Measurements from ENCODE around the gene CLIP4. TPM values are rescaled to one million over a fixed set of nuclear protein-coding genes. Genes with fewer than 3 reads are reported as not detected.

CLIP4 gene
- total RNA-seq, 1 donor from 2014 or later: 61.1 TPM

GRCh38 chr2:29113027-29113686, 2.1 kb upstream of the CLIP4 start:
- intact Hi-C loops (cut with DNase I): no loop called here
- H3K4me1 ChIP-seq: peaks cover 13% of the 10 kb centered on the region
- TF ChIP-seq, protein P1, sequence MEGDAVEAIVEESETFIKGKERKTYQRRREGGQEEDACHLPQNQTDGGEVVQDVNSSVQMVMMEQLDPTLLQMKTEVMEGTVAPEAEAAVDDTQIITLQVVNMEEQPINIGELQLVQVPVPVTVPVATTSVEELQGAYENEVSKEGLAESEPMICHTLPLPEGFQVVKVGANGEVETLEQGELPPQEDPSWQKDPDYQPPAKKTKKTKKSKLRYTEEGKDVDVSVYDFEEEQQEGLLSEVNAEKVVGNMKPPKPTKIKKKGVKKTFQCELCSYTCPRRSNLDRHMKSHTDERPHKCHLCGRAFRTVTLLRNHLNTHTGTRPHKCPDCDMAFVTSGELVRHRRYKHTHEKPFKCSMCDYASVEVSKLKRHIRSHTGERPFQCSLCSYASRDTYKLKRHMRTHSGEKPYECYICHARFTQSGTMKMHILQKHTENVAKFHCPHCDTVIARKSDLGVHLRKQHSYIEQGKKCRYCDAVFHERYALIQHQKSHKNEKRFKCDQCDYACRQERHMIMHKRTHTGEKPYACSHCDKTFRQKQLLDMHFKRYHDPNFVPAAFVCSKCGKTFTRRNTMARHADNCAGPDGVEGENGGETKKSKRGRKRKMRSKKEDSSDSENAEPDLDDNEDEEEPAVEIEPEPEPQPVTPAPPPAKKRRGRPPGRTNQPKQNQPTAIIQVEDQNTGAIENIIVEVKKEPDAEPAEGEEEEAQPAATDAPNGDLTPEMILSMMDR (IDR thresholded peaks at IDR 0.05): no peak
- peak overlapping the region; percentile 47 for H3K27ac ChIP-seq
- H3K36me3 ChIP-seq: no peaks in the 10 kb centered on the region
- no peak for DNase-seq
- H3K9me3 ChIP-seq: no peaks in the 10 kb centered on the region
- H3K4me3 ChIP-seq: no peak overlapping the region
- H3K27me3 ChIP-seq: no peaks in the 10 kb centered on the region
- ATAC-seq: no peak

- Histone ChIP-seq H3K27ac (peak overlapping the region; percentile 87), H3K4me3 (no peak overlapping the region), H3K27me3 (no peaks in the 10 kb centered on the region), H3K4me1 (peaks cover 18% of the 10 kb centered on the region), H3K9me3 (no peaks in the 10 kb centered on the region), H3K36me3 (no peaks in the 10 kb centered on the region)
- TF ChIP-seq, protein P1 (IDR thresholded peaks at IDR 0.05): no peak
- peak; percentile 76 for DNase-seq
- peak; percentile 77 for ATAC-seq
- intact Hi-C loops (cut with DNase I): no loop called here
These were observed 1.3 kb upstream of the CLIP4 start for GRCh38 chr2:29113891-29114321.

DNA sequence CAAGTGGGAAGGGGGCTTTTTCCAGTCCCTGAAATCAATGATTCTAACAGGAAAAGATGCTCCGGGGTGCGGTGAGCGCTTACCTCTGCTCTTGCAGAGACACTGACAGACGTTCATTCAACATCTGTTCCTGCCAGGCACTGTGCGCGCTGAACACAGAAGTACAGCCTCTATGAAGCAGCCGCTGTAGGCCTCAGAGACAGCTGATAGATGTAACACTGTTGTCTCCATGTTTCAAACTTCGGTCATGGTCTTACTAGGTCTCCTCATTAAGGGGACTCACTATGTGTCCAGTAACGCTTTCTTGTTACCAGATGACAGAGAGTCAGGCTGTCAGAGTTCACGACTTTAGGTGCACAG, 649 bp upstream of the CLIP4 start:
- no peaks in the 10 kb centered on the region for H3K27me3 ChIP-seq
- peaks cover 24% of the 10 kb centered on the region for H3K4me1 ChIP-seq
- ATAC-seq (no peak), DNase-seq (no peak)
- peak overlapping the region; percentile 70 for H3K4me3 ChIP-seq
- TF ChIP-seq, protein P1 (IDR thresholded peaks at IDR 0.05): no peak
- H3K36me3 ChIP-seq: no peaks in the 10 kb centered on the region
- H3K27ac ChIP-seq: peak overlapping the region; percentile 87
- H3K9me3 ChIP-seq: no peaks in the 10 kb centered on the region
- intact Hi-C loops (cut with DNase I): no loop called here

DNA sequence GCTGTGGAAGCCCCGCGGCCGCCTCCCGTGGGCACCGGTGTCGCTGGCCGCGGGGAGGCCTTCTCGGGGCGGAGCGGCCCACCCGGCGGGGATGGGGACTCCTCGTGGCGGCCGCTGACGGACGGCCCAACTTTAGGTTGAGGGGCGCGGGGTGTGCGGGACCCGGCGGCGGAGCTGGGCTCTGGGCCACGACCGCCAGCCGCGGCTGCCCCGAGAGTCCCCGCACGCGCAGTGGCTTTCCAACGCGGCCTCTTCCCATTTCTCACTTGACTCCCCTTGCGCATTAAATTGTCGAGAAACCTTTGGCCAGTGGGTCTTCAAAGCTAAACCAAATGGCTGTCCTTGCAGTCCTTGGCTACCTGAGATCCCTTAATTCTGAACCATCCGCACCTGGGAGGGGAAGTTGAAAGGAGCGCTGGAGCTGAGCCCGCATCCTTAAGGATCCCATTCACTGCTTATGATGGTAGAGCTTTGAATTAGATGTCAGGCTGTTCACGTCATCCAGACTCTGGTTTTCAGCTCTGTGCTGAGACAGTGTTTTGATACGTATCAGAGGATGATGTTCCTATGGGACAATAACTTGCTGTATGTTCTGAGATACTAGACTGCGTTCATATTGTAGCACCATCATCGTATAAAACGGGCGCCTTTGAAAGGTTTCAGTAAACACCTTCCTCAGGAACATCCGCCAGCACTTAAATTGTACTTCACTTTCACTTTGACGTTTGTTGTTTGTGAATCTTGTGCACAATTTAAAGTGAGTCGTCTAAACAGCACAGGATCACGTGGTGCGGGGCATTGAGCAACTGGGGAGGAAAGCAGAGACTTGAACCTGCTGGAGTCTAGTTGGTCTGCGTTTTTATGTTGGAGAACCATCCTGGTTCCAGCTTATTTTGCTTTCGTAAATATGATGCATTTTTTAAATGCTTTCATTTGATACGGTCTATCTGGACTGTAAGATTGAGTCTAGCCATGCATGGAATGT, 874 bp downstream of the CLIP4 start:
- Histone ChIP-seq H3K9me3 (no peaks in the 10 kb centered on the region), H3K4me3 (peak overlapping the region; percentile 70), H3K36me3 (no peaks in the 10 kb centered on the region), H3K27me3 (no peaks in the 10 kb centered on the region), H3K4me1 (peaks cover 32% of the 10 kb centered on the region), H3K27ac (peak overlapping the region; percentile 92)
- TF ChIP-seq, protein P1 (IDR thresholded peaks at IDR 0.05): no peak
- peak; percentile 91 for DNase-seq
- intact Hi-C loops (cut with DNase I): no loop called here
- peak; percentile 19 for ATAC-seq

GRCh38 chr2:29117636-29118303, 2.6 kb downstream of the CLIP4 start:
- DNase-seq: no peak
- TF ChIP-seq, protein P1 (IDR thresholded peaks at IDR 0.05): no peak
- Histone ChIP-seq H3K4me3 (no peak overlapping the region), H3K4me1 (peaks cover 36% of the 10 kb centered on the region), H3K36me3 (peaks cover 3% of the 10 kb centered on the region), H3K27me3 (no peaks in the 10 kb centered on the region), H3K27ac (peak overlapping the region; percentile 92), H3K9me3 (no peaks in the 10 kb centered on the region)
- intact Hi-C loops (cut with DNase I): no loop called here
- ATAC-seq: no peak
